Fibroblast of the aortic adventitia (primary cell): Measurements from ENCODE around the gene IRF4. TPM values are rescaled to one million over a fixed set of nuclear protein-coding genes. Genes with fewer than 3 reads are reported as not detected.

Experiments
- DNase-seq: peaks from one replicate; pipeline ENCODE4 v3.0.0-alpha.2; 2010; ENCODE audit warnings: low read depth
- H3K4me3 ChIP-seq: 2 replicates; pipeline ENCODE4 v1.5.1; 2011; ENCODE audit warnings: low read depth, mild to moderate bottlenecking, control low read depth, low read length, moderate library complexity
- CTCF ChIP-seq: IDR thresholded peaks from 2 replicates; pipeline ENCODE4 v1.5.1; 2011; ENCODE audit warnings: mild to moderate bottlenecking, low read length, control low read depth, inconsistent platforms; ENCODE audit not compliant: insufficient read depth
- total RNA-seq: library from RNA; depleted of rRNA; stranded (reverse); fragments of >200 nt; gene quantifications from 2 replicates; pipeline ENCODE4 v1.2.3, GENCODE V29; 2012; ENCODE audit warnings: low replicate concordance

IRF4 gene
- total RNA-seq, 1 donor, result 2.3 TPM

- no peak overlapping the region for H3K4me3 ChIP-seq
- DNase-seq, result no peak
- no peak for TF ChIP-seq CTCF
These were observed 1.9 kb upstream of the IRF4 start for GRCh38 chr6:389622-390021.

DNA sequence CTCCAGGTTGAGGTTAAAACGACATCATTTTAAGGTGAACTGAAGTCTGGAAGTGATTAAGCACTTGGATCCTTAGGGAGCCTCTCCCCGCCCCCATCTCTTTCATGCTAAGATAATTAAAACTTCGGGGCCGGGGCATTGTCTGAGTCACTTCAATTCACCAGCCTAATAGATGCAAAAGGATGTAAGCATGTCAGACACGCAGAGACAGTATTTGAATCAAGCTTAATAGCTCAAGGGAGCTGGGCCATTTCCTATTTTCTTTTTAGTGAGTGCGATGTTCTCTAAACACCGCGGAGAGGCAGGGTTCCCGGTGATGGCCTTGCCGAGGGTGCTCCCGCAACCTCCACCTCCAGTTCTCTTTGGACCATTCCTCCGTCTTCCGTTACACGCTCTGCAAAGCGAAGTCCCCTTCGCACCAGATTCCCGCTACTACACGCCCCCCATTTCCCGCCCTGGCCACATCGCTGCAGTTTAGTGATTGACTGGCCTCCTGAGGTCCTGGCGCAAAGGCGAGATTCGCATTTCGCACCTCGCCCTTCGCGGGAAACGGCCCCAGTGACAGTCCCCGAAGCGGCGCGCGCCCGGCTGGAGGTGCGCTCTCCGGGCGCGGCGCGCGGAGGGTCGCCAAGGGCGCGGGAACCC is 516 bp upstream of the IRF4 start:
- peak; percentile 21 for DNase-seq
- TF ChIP-seq CTCF, result peak; percentile 11
- peak overlapping the region; percentile 40 for H3K4me3 ChIP-seq

GRCh38 chr6:392441-393390 is 1.2 kb downstream of the IRF4 start:
- TF ChIP-seq CTCF, result no peak
- peak overlapping the region; percentile 9 for H3K4me3 ChIP-seq
- DNase-seq, result no peak

GRCh38 chr6:393391-394221 is 2.1 kb downstream of the IRF4 start:
- DNase-seq, result no peak
- peak overlapping the region; percentile 44 for H3K4me3 ChIP-seq
- TF ChIP-seq CTCF, result no peak

DNA sequence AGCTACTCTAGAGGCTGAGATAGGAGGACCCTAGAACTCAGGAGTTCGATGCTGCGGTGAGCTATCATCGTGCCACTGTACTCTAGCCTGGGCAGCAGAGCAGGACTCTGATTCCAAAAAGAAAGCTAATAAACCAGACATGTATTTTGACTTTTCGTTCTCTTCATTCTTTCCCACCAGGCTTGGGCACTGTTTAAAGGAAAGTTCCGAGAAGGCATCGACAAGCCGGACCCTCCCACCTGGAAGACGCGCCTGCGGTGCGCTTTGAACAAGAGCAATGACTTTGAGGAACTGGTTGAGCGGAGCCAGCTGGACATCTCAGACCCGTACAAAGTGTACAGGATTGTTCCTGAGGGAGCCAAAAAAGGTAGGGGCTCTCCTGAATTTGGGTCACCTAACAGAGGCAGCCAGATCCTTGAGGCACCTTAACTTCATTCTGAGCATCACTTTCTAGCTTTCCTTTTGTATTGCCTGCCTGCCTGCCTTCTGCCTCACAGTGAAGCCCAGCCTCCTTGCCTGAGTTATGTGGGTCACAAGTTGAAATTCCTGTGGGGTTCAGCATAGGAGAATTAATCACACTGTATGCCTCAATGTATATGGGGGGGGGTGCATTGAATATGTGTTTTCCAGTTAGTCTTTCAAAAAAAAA is 3.2 kb downstream of the IRF4 start:
- no peak for TF ChIP-seq CTCF
- DNase-seq, result no peak
- H3K4me3 ChIP-seq, result no peak overlapping the region
